Measurements from ENCODE around the gene SMOC2. TPM values are rescaled to one million over a fixed set of nuclear protein-coding genes. Genes with fewer than 3 reads are reported as not detected.

Gene SMOC2
- total RNA-seq, 1 experiment from 2014 or later = not detected

Other genes starting within 250 kb of the SMOC2 start
- gene DACT2, start 121.4 kb upstream of the SMOC2 start, total RNA-seq (2014; rRNA removed; shearing (Covaris generic)) = not detected in 2 replicates